ENCODE data around the gene POLR3K. TPM values are rescaled to one million over a fixed set of nuclear protein-coding genes. Genes with fewer than 3 reads are reported as not detected.
"Not testable (repeated sequence)": the region's sequence is repeated elsewhere in the genome, so short reads cannot be mapped to it uniquely, and the experiment has no call there.

Gene POLR3K
- polyA plus RNA-seq, 3 donors: 12.3 to 13.6 (median 13.5) TPM

DNA sequence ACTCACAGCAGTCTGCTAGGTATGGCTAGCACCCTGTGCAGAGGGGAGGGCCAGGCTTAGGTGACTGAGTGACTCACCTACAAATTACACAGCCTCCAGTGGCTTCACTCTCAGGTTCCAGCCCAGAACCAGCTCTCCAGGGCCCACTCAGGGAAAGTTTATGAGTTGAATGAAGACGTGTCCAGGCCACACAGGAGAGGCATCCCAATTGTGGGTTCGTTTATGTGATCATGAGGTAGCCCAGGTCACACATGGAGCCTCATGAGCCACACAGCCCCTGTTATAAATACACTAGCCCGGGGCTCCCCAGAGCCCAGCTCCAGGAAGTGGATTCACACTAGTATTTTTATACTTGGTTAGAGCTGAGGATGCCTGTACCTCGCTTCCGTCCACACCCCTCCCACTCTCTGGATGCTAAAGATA is 27.5 kb downstream of the POLR3K start:
- DNase-seq: not testable (repeated sequence)

DNA sequence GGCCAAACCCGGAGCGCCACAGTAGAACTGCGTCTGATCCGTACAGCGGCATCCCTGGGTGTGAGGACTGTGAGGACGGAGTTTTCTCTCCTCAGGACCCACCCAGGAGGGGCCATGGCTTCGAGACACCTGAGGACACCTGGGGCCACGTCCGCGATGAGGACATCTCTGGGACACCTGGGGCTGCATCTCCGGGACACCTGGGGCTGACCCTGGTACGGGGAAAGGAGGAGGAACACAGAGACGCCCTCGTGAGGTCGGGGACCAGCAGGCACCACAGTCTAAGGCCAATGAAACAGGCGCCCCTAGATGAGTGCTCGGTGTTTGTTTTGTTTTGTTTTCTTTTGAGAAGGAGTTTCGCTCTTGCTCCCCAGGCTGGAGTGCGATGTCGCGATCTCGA is 29.3 kb downstream of the POLR3K start:
- DNase-seq: not testable (repeated sequence)

DNA sequence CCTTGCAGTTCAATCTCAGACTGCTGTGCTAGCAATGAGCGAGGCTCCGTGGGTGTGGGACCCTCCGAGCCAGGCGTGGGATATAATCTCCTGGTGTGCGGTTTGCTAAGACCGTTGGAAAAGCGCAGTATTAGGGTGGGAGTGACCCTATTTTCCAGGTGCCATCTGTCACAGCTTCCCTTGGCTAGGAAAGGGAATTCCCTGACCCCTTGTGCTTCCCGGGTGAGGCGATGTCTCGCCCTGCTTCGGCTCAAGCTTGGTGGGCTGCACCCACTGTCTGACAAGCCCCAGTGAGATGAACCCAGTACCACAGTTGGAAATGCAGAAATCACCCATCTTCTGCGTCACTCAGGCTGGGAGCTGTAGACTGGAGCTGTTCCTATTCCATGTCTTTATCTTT is 32.5 kb downstream of the POLR3K start:
- DNase-seq: not testable (repeated sequence)

DNA sequence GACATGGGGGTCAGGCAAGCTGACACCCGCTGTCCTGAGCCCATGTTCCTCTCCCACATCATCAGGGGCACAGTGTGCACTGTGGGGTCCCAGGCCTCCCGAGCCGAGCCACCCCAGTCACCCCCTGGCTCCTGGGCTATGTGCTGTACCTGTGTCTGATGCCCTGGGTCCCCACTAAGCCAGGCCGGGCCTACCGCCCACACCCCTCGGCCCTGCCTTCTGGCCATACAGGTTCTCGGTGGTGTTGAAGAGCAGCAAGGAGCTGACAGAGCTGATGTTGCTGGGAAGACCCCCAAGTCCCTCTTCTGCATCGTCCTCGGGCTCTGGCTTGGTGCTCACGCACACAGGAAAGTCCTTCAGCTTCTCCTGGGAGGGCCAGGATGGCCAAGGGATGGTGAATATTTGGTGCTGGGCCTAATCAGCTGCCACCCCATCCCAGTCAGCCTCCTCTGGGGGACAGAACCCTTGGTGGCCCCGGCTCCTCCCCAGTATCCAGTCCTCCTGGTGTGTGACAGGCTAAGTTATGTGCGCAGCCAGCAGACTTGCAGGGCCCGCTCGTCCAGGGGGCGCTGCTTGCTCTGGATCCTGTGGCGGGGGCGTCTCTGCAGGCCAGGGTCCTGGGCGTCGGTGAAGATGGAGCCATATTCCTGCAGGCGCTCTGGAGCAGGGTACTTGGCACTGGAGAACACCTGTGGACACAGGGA is 36.2 kb downstream of the POLR3K start:
- DNase-seq: not testable (repeated sequence)

DNA sequence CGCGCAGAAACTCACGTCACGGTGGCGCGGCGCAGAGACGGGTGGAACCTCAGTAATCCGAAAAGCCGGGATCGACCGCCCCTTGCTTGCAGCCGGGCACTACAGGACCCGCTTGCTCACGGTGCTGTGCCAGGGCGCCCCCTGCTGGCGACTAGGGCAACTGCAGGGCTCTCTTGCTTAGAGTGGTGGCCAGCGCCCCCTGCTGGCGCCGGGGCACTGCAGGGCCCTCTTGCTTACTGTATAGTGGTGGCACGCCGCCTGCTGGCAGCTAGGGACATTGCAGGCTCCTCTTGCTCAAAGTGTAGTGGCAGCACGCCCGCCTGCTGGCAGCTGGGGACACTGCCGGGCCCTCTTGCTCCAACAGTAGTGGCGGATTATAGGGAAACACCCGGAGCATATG is 42.6 kb downstream of the POLR3K start:
- DNase-seq: not testable (repeated sequence)

DNA sequence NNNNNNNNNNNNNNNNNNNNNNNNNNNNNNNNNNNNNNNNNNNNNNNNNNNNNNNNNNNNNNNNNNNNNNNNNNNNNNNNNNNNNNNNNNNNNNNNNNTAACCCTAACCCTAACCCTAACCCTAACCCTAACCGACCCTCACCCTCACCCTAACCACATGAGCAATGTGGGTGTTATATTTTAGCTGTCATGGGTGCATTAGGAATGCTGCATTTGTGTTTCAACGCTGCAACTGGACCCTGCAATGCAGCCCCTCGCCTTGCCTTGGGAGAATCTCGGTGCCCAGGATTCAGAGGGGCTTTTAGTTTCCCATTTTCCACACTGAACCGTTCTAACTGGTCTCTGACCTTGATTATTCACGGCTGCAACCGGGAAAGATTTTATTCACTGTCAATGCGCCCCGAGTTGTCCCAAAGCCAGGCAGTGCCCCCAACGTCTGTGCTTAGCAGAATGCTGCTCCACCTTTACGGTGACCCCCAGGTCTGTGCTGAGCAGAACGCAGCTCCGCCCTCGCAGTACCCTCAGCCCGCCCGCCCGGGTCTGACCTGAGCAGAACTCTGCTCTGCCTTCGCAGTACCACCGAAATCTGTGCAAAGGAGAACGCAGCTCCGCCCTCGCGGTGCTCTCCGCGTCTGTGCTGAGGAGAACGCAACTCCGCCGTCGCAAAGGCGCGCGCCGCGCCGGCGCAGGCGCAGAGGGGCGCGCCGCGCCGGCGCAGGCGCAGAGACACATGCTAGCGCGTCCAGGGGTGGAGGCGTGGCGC is 43.3 kb downstream of the POLR3K start:
- DNase-seq: no peak

Other genes starting within 250 kb of the POLR3K start
- gene SNRNP25, start 220 bp upstream of the POLR3K start, polyA plus RNA-seq (ENCODE audit: insufficient read length in 3 of 3): 10 to 100 TPM; 43.0 to 46.0 (median 44.3) TPM
- 10 to 100 TPM; 25.3 to 30.4 (median 29.9) TPM for gene RHBDF1, start 19.0 kb upstream of the POLR3K start, polyA plus RNA-seq (ENCODE audit: insufficient read length in 3 of 3)
- 10 to 100 TPM; 26.9 to 32.2 (median 31.5) TPM for gene MPG, start 24.6 kb upstream of the POLR3K start, polyA plus RNA-seq (ENCODE audit: insufficient read length in 3 of 3)
- gene NPRL3, start 85.1 kb upstream of the POLR3K start, polyA plus RNA-seq (ENCODE audit: insufficient read length in 3 of 3): 10 to 100 TPM; 30.9 to 38.4 (median 36.7) TPM
- gene HBZ, start 99.0 kb upstream of the POLR3K start, polyA plus RNA-seq (ENCODE audit: insufficient read length in 3 of 3): 1 to 10 TPM; 1.8 to 3.1 (median 2.4) TPM
- gene HBM, start 112.4 kb upstream of the POLR3K start, polyA plus RNA-seq (ENCODE audit: insufficient read length in 3 of 3): 1 to 10 TPM; 3.2 to 5.6 (median 4.8) TPM
- 1,000 to 10,000 TPM in 2 of 3 donors, 100 to 1,000 TPM in 1; 753 to 1,397 (median 1,145) TPM for gene HBA2, start 119.3 kb upstream of the POLR3K start, polyA plus RNA-seq (ENCODE audit: insufficient read length in 3 of 3)
- 100 to 1,000 TPM; 567 to 842 (median 719) TPM for gene HBA1, start 123.1 kb upstream of the POLR3K start, polyA plus RNA-seq (ENCODE audit: insufficient read length in 3 of 3)
- 1 to 10 TPM in 1 of 3 donors, under 1 TPM in 2; 0.73 to 1.2 (median 0.75) TPM for gene HBQ1, start 126.9 kb upstream of the POLR3K start, polyA plus RNA-seq (ENCODE audit: insufficient read length in 3 of 3)
- 100 to 1,000 TPM; 116 to 159 (median 151) TPM for gene LUC7L, start 175.8 kb upstream of the POLR3K start, polyA plus RNA-seq (ENCODE audit: insufficient read length in 3 of 3)
- gene FAM234A, start 181.2 kb upstream of the POLR3K start, polyA plus RNA-seq (ENCODE audit: insufficient read length in 3 of 3): 10 to 100 TPM; 85.7 to 90.9 (median 87.4) TPM
- 1 to 10 TPM; 1.8 to 2.8 (median 1.9) TPM for gene RGS11, start 222.3 kb upstream of the POLR3K start, polyA plus RNA-seq (ENCODE audit: insufficient read length in 3 of 3)
- gene ARHGDIG, start 227.0 kb upstream of the POLR3K start, polyA plus RNA-seq (ENCODE audit: insufficient read length in 3 of 3): 1 to 10 TPM; 1.2 to 5.6 (median 4.2) TPM
- 1 to 10 TPM in 2 of 3 donors, under 1 TPM in 1; 0.58 to 2.4 (median 1.4) TPM for gene PDIA2, start 229.6 kb upstream of the POLR3K start, polyA plus RNA-seq (ENCODE audit: insufficient read length in 3 of 3)